ENCODE results near the gene LEMD1.

The LEMD1 gene

GRCh38 chr1:205356440-205357139 lies 65.3 kb downstream of the LEMD1 start, which contains the start of gene KLHDC8A:
KLHDC8A (minus strand) TSS chr1:205356922; CDS start chr1:205343604, 13,318 bp downstream.
- no peak for TF ChIP-seq CTCF (IDR thresholded peaks at IDR 0.05; ENCODE audit: extremely low read depth, missing control alignments)

GRCh38 chr1:205355075-205355453 lies 66.8 kb downstream of the LEMD1 start:
- no peak for TF ChIP-seq CTCF (IDR thresholded peaks at IDR 0.05; ENCODE audit: extremely low read depth, missing control alignments)
- DNase-seq (ENCODE audit: low spot score) = no peak

More at GRCh38 chr1:205356440-205357139, 65.3 kb downstream of the LEMD1 start, which contains the start of gene KLHDC8A:
- DNase-seq (ENCODE audit: low spot score) = no peak

GRCh38 chr1:205354259-205355074 lies 67.4 kb downstream of the LEMD1 start:
- peak; percentile 63 for DNase-seq (ENCODE audit: low spot score)
- TF ChIP-seq CTCF (IDR thresholded peaks at IDR 0.05; ENCODE audit: extremely low read depth, missing control alignments) = peak; percentile 71

- TF ChIP-seq CTCF (IDR thresholded peaks at IDR 0.05; ENCODE audit: extremely low read depth, missing control alignments) = no peak
- DNase-seq (ENCODE audit: low spot score) = no peak
These were observed 68.2 kb downstream of the LEMD1 start for GRCh38 chr1:205353612-205354011.

GRCh38 chr1:205353191-205353590 lies 68.7 kb downstream of the LEMD1 start:
- DNase-seq (ENCODE audit: low spot score) = no peak
- TF ChIP-seq CTCF (IDR thresholded peaks at IDR 0.05; ENCODE audit: extremely low read depth, missing control alignments) = no peak

GRCh38 chr1:205351984-205352713 lies 69.7 kb downstream of the LEMD1 start:
- no peak for DNase-seq (ENCODE audit: low spot score)
- no peak for TF ChIP-seq CTCF (IDR thresholded peaks at IDR 0.05; ENCODE audit: extremely low read depth, missing control alignments)
